Vagina (tissue), 2 donors: ENCODE data around the gene CLCN6.

ENCODE experiments used
- CTCF ChIP-seq, 3 experiments: fragments of 450-650 bp in 2 of 3; fragments of 200-600 bp in 1 of 3; sonication (generic) in 1 of 3; IDR thresholded peaks; one replicate each; pipeline ENCODE4 v1.5.1; 2017 to 2019; ENCODE audit warnings: antibody characterized with exemption in 3 of 3, mild to moderate bottlenecking in 2 of 3, moderate library complexity in 2 of 3
- POLR2A ChIP-seq, 2 donors: fragments of 450-650 bp; IDR thresholded peaks; one replicate each; pipeline ENCODE4 v1.6.1; 2017; ENCODE audit warnings: antibody characterized with exemption in 2 of 2, mild to moderate bottlenecking in 2 of 2, moderate library complexity in 2 of 2

- TF ChIP-seq CTCF (IDR thresholded peaks at IDR 0.05) (no peak), POLR2A (IDR thresholded peaks at IDR 0.05) (no peak)
Observed at GRCh38 chr1:11825131-11825530, 19.1 kb downstream of the CLCN6 start.
